GM12874 (cell line): ENCODE results near the gene C19orf73.

Experiments
- CTCF ChIP-seq: IDR thresholded peaks from 2 replicates; pipeline ENCODE4 v1.5.1; 2011; ENCODE audit warnings: low read depth, mild to moderate bottlenecking, control low read depth, low read length, moderate library complexity; ENCODE audit not compliant: insufficient read depth

Gene C19orf73

GRCh38 chr19:49132974-49133609 is 14.1 kb upstream of the C19orf73 start:
- no peak for TF ChIP-seq CTCF

GRCh38 chr19:49130325-49130724 is 11.4 kb upstream of the C19orf73 start:
- TF ChIP-seq CTCF = no peak

GRCh38 chr19:49129238-49129583 is 10.3 kb upstream of the C19orf73 start:
- no peak for TF ChIP-seq CTCF

GRCh38 chr19:49128545-49129237 is 9.7 kb upstream of the C19orf73 start:
- TF ChIP-seq CTCF = no peak

GRCh38 chr19:49127674-49128544 is 9.0 kb upstream of the C19orf73 start:
- TF ChIP-seq CTCF = no peak

GRCh38 chr19:49126575-49126974 is 7.6 kb upstream of the C19orf73 start:
- no peak for TF ChIP-seq CTCF

GRCh38 chr19:49125025-49125731 is 6.2 kb upstream of the C19orf73 start:
- TF ChIP-seq CTCF = no peak
